Activated CD4-positive, alpha-beta memory T cell treated with anti-CD3 and anti-CD28 coated beads for 36 hours (primary cell): Measurements from ENCODE around the gene CNN1. TPM values are rescaled to one million over a fixed set of nuclear protein-coding genes. Genes with fewer than 3 reads are reported as not detected.
"Not testable (repeated sequence)": the region's sequence is repeated elsewhere in the genome, so short reads cannot be mapped to it uniquely, and the experiment has no call there.

Source experiments
- CTCF ChIA-PET: fragments of 350-600 bp; sonication (Branson Sonifier 250); formaldehyde crosslinking; loops from one replicate; lab custom pipeline; 2021; ENCODE audit warnings: antibody characterized with exemption, inconsistent platforms; lab: Charles Lee
- POLR2A ChIA-PET: fragments of 350-600 bp; sonication (Branson Sonifier 250); formaldehyde crosslinking; loops from one replicate; lab custom pipeline; 2021; ENCODE audit warnings: antibody characterized with exemption; lab: Charles Lee
- DNase-seq: peaks from one replicate; pipeline ENCODE4 v3.0.0-alpha.2; 2020
- H3K27ac Mint-ChIP-seq: one replicate; pipeline ENCODE4 v1.8.0; 2021; ENCODE audit warnings: mixed read lengths
- H3K27me3 Mint-ChIP-seq: one replicate; pipeline ENCODE4 v1.8.0; 2021; ENCODE audit warnings: mixed read lengths
- H3K36me3 Mint-ChIP-seq: one replicate; pipeline ENCODE4 v1.8.0; 2021; ENCODE audit warnings: mixed read lengths
- H3K4me1 Mint-ChIP-seq: one replicate; pipeline ENCODE4 v1.8.0; 2021; ENCODE audit warnings: low read depth, mixed read lengths
- H3K4me3 Mint-ChIP-seq: one replicate; pipeline ENCODE4 v1.8.0; 2021; ENCODE audit warnings: mild to moderate bottlenecking, mixed read lengths
- H3K9me3 Mint-ChIP-seq: one replicate; pipeline ENCODE4 v1.8.0; 2021; ENCODE audit warnings: mixed read lengths
- intact Hi-C: fragments of 100-400 bp; cut with micrococcal nuclease; formaldehyde crosslinking; loops from one replicate; pipeline ENCODE4 v1.15.1; 2023
- total RNA-seq, 2 experiments: library from RNA; stranded (reverse); gene quantifications; one replicate each; pipeline ENCODE4 v1.2.3, GENCODE V29; 2021

Gene CNN1
- total RNA-seq, 2 experiments from 2014 or later: not detected

DNA sequence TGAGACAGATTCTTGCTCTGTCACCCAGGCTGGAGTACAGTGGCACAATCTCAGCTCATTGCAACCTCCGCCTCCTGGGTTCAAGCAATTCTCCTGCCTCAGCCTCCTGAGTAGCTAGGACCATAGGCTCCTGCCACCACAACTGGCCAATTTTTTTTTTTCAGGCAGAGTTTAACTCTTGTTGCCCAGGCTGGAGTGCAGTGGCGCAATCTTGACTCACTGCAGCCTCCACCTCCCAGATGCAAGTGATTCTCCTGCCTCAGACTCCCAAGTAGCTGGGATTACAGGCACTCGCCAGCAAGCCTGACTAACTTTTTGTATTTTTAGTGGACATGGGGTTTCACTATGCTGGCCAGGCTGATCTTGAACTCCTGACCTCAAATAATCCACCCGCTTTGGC, 35.1 kb downstream of the CNN1 start:
- H3K4me3 Mint-ChIP-seq, DNase-seq, intact Hi-C loops, H3K27ac Mint-ChIP-seq, H3K36me3 Mint-ChIP-seq, H3K27me3 Mint-ChIP-seq, H3K9me3 Mint-ChIP-seq, CTCF ChIA-PET: not testable (repeated sequence)
- H3K4me1 Mint-ChIP-seq: peaks cover 11% of the 10 kb centered on the region
- POLR2A ChIA-PET: interaction anchor here (0.6 kb wide), 1 partner anchor 922 kb away, joined by 3 read pairs; no protein-coding TSS in a partner anchor

DNA sequence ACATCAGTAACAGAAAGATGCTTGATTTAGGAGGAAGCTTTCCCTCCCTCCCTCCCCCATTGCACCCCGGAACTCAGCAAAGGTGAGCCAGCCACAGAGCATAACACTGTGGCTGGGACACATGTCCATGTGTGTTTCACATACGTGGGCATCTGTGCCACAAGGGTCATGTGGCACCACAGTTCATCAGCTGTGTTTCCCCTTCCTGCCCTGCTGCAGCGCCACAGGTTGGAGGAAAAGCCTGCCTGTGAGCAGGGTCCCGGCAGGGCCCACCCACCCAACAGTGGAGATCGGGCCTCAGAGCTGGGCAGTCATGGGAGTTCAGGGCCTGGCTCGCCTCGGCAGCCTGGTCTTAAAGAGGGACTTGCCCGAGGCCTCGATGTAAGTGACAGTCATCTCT, 36.0 kb downstream of the CNN1 start:
- POLR2A ChIA-PET: no interaction called here
- Mint-ChIP-seq H3K27ac (no peak overlapping the region), H3K27me3 (no peaks in the 10 kb centered on the region)

DNA sequence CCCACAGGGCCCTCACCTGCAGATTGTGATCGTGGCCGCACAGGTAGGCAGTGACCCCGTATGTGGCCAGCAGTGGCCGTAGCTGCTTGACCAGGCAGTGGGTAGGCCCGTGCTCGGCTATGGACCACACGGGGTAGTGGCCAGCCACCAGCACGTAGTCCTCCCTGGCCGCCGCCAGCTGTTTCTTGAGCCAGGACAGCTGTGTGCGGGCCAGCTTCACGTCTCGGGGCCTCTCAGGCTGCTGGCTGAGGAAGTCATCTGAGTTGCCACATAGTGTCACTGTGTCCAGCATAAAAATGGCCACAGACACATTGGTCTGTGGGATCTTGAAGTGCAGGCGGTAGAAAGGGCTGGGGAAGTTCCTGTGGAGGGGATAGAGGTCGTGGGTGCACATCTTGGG, 37.6 kb downstream of the CNN1 start:
- intact Hi-C loops: no loop called here
- ChIA-PET POLR2A (interaction anchor here (0.6 kb wide), 2 partner anchors 195 to 1303 kb away, joined by 3 to 4 read pairs; no protein-coding TSS in a partner anchor), CTCF (interaction anchor here (0.6 to 1.3 kb wide), 3 partner anchors 14 to 307 kb away, joined by 3 to 5 read pairs (median 4); no protein-coding TSS in a partner anchor)
- Mint-ChIP-seq H3K4me3 (no peak overlapping the region), H3K4me1 (peaks cover 20% of the 10 kb centered on the region), H3K27me3 (no peaks in the 10 kb centered on the region), H3K9me3 (no peaks in the 10 kb centered on the region), H3K36me3 (no peaks in the 10 kb centered on the region), H3K27ac (no peak overlapping the region)
- no peak for DNase-seq

More for the DNA sequence above, 36.0 kb downstream of the CNN1 start:
- no peaks in the 10 kb centered on the region for H3K9me3 Mint-ChIP-seq
- intact Hi-C loops: no loop called here
- H3K4me1 Mint-ChIP-seq: peaks cover 14% of the 10 kb centered on the region
- CTCF ChIA-PET: no interaction called here
- peak; percentile 21 for DNase-seq
- no peak overlapping the region for H3K4me3 Mint-ChIP-seq
- no peaks in the 10 kb centered on the region for H3K36me3 Mint-ChIP-seq

DNA sequence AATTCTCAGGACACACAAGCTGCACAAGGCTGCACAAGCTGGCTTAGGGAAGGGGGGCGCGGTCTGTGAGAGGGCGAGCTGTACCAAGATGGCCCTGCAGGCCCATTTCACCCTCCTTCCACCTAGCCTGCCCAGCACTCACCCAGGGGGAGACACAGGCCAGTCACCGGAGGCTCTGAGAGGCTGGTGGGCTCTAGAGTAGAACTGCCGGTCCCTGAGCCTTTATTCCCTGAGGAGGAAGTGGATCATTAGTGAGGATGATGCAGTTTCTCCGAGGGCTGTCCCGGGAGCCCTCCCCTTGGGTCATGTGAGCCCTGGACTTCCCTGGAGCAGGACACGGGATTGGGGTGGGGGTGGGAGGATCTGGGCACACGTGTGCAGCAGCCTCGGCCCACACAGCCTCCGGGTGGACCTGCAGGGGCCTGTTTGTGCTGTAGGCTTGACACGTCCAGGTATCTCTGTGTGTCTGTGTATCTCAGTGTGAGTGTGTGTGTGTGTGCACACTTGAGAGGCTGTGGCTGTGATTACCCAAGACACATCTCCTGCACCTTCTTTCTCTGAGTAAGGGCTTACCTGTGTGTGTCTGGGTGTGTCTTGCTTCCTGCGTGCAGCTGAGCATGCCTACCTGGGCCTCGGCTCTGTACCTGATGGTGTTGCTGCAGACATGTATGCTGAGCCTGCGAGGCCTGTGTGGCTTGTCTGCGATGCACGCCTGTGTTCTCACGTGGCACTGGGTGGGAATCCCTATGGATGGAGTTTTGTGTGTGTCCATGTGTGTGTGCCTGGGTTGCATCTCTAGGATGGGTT, 39.0 kb downstream of the CNN1 start, which contains the start of gene ACP5:
Gene ACP5, minus strand, starts transcription at position 195 of the 807 bp plus-strand sequence. CDS start 328 bp downstream, outside the sequence.
- Mint-ChIP-seq H3K27ac (no peak within 1 kb of the TSS), H3K27me3 (no peaks in the 10 kb centered on the region), H3K9me3 (no peaks in the 10 kb centered on the region), H3K36me3 (no peaks in the 10 kb centered on the region), H3K4me3 (peak within 1 kb of the TSS; percentile 62), H3K4me1 (peaks cover 29% of the 10 kb centered on the region)
- no peak for DNase-seq
- intact Hi-C loops: no loop called here
- ChIA-PET POLR2A (interaction anchor here (1.4 kb wide), 1 partner anchor 17 kb away, joined by 3 read pairs; no protein-coding TSS in a partner anchor), CTCF (interaction anchor here (1.1 kb wide), 2 partner anchors 9 to 17 kb away, joined by 3 to 6 read pairs; no protein-coding TSS in a partner anchor)

DNA sequence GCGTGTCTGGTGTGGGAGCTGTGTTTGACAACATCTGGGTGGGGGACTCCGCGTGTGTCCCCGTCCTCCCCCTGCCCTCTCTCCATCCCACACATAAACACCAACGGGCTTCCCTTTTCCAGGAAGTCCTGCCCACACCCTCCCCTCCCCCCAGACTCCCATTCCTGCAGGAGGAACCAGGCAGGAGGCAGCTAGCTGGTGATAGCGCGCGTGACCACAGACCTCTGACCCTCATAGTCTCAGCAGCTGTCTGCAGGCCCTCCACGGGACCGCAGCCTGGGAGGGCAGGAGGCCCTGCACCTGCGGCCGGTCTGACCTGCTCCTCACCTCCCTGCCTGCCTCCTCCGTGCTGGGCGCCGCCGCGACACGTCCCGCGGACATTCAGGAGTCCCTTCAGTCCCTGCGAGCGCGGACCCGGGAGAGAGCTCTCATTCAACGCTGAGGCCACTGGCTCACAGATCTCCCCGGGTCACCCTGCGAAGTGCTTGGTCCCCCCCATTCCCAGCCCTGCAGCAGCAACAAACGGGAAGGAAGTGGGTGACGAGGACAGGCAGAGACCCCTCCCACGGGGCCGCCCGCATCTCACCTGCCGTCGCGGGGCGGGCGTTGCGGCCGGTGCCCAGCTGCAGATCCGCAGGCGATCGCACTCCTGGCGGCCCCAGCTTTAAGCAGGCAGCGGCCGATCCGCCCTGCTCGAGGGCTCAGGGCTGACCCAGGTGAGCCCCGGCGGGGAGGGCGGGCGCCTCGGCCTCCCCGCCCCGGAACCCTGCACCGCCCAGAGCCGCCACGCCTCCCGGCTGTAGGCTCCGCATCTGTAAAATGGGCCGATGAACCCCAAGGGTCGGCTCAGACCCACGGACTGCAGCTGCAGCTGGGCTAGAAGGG, 39.8 kb downstream of the CNN1 start:
- ChIA-PET POLR2A (interaction anchor here (1.4 kb wide), 1 partner anchor 18 kb away, joined by 3 read pairs; no protein-coding TSS in a partner anchor), CTCF (interaction anchor here (0.8 to 1.1 kb wide), 2 partner anchors 18 kb away, joined by 4 to 6 read pairs; no protein-coding TSS in a partner anchor)
- H3K27ac Mint-ChIP-seq: no peak overlapping the region
- no peaks in the 10 kb centered on the region for H3K27me3 Mint-ChIP-seq
- H3K9me3 Mint-ChIP-seq: no peaks in the 10 kb centered on the region
- peak; percentile 49 for DNase-seq
- intact Hi-C loops: no loop called here
- peaks cover 29% of the 10 kb centered on the region for H3K4me1 Mint-ChIP-seq
- H3K4me3 Mint-ChIP-seq: peak overlapping the region; percentile 62
- no peaks in the 10 kb centered on the region for H3K36me3 Mint-ChIP-seq

DNA sequence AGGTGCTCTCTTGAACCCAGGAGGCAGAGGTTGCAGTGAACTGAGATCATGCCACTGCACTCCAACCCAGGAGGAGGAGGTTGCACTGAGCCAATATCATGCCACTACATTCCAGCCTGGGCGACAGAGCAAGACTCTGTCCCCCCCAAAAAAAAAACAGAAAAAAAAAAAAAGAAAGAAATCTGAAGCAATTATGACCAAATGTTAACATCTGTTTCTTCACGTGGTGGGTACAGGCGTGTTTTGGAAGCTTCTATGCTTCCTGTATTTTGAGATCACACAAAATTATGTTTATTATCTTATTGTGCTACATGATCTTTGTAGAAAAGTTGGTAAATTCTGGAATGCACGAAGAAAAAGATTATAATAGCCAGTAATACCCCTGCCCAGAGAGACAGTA, 41.5 kb downstream of the CNN1 start:
- no peak overlapping the region for H3K4me3 Mint-ChIP-seq
- no peaks in the 10 kb centered on the region for H3K27me3 Mint-ChIP-seq
- DNase-seq: no peak
- POLR2A ChIA-PET: no interaction called here
- intact Hi-C loops: no loop called here
- H3K36me3 Mint-ChIP-seq: no peaks in the 10 kb centered on the region
- CTCF ChIA-PET: interaction anchor here (0.8 to 3.2 kb wide), 3 partner anchors 20 to 97 kb away, joined by 3 to 28 read pairs (median 12); partner anchors contain the start of gene ELOF1
- H3K4me1 Mint-ChIP-seq: peaks cover 25% of the 10 kb centered on the region
- no peaks in the 10 kb centered on the region for H3K9me3 Mint-ChIP-seq
- no peak overlapping the region for H3K27ac Mint-ChIP-seq

DNA sequence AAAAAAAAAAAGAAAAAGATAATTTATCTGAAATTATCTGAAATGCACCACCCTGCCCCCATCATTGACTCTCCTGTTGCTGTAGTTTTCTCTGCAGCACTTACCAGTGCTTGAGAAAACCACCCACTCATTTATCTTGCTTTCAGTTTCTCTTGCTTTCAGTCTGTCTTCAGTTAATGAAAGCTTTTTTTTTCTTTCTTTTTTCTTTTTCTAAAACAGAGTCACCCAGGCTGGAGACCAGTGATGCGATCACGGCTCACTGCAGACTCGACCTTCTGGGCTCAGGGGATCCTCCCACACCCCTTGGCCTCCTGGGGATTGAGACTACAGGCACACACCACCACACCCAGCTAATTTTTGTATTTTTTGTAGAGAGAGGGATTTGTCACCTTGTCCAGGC, 43.1 kb downstream of the CNN1 start:
- Mint-ChIP-seq H3K27ac (peak overlapping the region; percentile 93), H3K27me3 (no peaks in the 10 kb centered on the region), H3K4me1 (peaks cover 25% of the 10 kb centered on the region), H3K36me3 (no peaks in the 10 kb centered on the region), H3K4me3 (peak overlapping the region; percentile 47), H3K9me3 (no peaks in the 10 kb centered on the region)
- ChIA-PET CTCF (interaction anchor here (0.7 to 3.2 kb wide), 3 partner anchors 22 to 99 kb away, joined by 4 to 28 read pairs (median 12); partner anchors contain the start of gene ELOF1), POLR2A (interaction anchor here (0.6 to 1.2 kb wide), 4 partner anchors 23 to 155 kb away, joined by 3 to 4 read pairs (median 3); partner anchors contain the start of gene ECSIT)
- DNase-seq: peak; percentile 78
- intact Hi-C loops: loop anchor here (1.0 kb wide), 1 partner anchor 21 kb away; no protein-coding TSS in a partner anchor

DNA sequence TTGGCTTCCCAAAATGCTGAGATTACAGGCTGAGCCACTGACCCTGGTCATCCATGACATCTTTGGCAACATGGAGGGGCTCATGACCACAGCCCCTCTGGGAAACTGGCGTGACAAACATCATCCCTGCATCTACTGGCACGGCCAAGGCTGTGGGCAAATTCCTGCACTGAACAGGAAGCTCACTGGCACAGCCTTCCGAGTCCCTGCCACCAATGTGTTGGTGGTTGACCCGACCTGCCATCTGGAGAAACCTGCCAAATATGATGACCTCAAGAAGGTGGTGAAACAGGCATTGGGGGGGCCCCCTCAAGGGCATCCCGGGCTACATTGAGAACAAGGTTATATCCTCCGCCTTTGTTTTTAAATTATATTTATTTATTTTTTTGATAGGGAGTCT, 47.7 kb downstream of the CNN1 start:
- POLR2A ChIA-PET: no interaction called here
- CTCF ChIA-PET: interaction anchor here (1.0 to 3.2 kb wide), 4 partner anchors 9 to 50 kb away, joined by 3 to 17 read pairs (median 9); partner anchors contain the start of gene ACP5
- no peak for DNase-seq
- intact Hi-C loops: loop anchor here (2.0 kb wide), 1 partner anchor 50 kb away; no protein-coding TSS in a partner anchor
- Mint-ChIP-seq H3K4me3 (no peak overlapping the region), H3K9me3 (no peaks in the 10 kb centered on the region), H3K4me1 (peaks cover 11% of the 10 kb centered on the region), H3K27ac (no peak overlapping the region), H3K36me3 (no peaks in the 10 kb centered on the region), H3K27me3 (no peaks in the 10 kb centered on the region)

DNA sequence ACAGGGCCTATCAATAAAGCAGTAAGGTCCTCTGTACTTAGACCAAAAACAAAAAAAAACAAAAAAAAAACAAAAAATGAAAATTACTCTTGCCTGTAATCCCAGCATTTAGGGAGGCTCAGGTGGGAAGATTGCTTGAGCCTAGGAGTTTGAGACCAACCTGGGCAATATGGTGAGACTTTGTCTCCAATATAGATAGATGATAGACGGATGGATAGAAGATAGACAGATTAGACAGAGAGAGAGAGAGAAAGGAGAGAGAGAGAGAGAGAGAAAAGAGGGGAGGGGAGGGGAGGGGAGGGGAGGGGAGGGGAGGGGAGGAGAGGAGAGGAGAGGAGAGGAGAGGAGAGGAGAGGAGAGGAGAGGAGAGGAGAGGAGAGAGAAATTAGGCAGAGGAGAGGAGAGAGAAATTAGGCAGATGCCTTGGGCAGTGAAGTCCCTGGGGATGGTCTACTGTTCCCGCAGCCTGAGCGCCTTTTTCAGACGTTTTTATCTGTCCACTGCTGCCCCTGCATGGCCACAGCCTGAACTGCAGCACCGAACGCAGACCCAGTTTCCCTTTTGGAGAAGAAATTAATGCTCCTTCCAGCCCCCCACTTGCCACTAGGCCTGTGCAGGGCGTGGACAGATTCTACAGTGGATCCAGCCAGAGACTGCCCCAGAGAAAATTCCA, 48.8 kb downstream of the CNN1 start:
- Mint-ChIP-seq H3K9me3 (no peaks in the 10 kb centered on the region), H3K36me3 (no peaks in the 10 kb centered on the region), H3K4me1 (peaks cover 3% of the 10 kb centered on the region), H3K27me3 (no peaks in the 10 kb centered on the region), H3K4me3 (no peak overlapping the region), H3K27ac (no peak overlapping the region)
- intact Hi-C loops: loop anchor here (1.0 to 2.0 kb wide), 2 partner anchors 27 to 51 kb away; no protein-coding TSS in a partner anchor
- ChIA-PET POLR2A (no interaction called here), CTCF (interaction anchor here (0.9 to 5.8 kb wide), 6 partner anchors 25 to 206 kb away, joined by 3 to 40 read pairs (median 11); partner anchors contain the start of gene ELOF1)
- DNase-seq: peak; percentile 88

DNA sequence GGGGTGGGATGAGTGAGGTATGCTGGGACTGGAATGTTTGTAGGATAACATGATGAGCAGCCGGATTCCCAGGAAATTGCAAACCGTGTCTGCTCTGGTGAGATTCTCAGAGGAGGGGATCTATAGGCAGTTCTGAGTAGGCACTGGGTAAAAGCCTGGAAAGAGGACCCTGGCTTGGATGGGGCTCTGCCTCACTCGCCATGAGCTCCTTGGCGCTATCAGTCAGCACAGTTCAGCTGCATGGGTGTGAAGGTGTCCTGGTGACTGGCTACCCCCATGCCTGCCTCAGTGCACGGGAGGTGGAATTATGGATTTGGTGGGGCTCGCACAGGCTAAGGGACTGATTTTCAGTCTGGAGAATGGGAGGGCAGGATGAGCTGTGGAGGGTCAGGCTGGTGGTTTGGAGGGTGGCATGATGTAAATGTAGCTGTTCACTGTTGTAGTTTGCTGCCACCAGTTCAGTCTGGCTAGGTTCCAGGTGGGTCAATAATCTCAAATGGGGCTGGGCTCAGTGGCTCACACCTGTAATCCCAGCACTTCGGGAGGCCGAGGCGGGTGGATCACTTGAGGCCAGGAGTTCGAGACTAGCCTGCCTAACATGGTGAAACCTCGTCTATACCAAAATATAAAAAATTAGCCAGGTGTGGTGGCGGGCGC, 49.5 kb downstream of the CNN1 start:
- intact Hi-C loops: loop anchor here (1.0 to 2.0 kb wide), 2 partner anchors 28 to 51 kb away; no protein-coding TSS in a partner anchor
- Mint-ChIP-seq H3K4me3 (no peak overlapping the region), H3K27me3 (no peaks in the 10 kb centered on the region), H3K4me1 (peaks cover 3% of the 10 kb centered on the region), H3K36me3 (no peaks in the 10 kb centered on the region), H3K9me3 (no peaks in the 10 kb centered on the region), H3K27ac (no peak overlapping the region)
- ChIA-PET POLR2A (no interaction called here), CTCF (interaction anchor here (0.6 to 5.8 kb wide), 9 partner anchors 25 to 207 kb away, joined by 3 to 40 read pairs (median 4); partner anchors contain the start of genes ELOF1 and ZNF653)
- DNase-seq: no peak
